ENCODE data around the gene RABAC1.
"Not testable (repeated sequence)": the region's sequence is repeated elsewhere in the genome, so short reads cannot be mapped to it uniquely, and the experiment has no call there.

The RABAC1 gene

GRCh38 chr19:41944336-41944735 lies 14.8 kb downstream of the RABAC1 start:
- DNase-seq = no peak

- DNase-seq = no peak
Measured at GRCh38 chr19:41941410-41942202, 17.5 kb downstream of the RABAC1 start.

GRCh38 chr19:41940731-41941409 lies 18.3 kb downstream of the RABAC1 start:
- DNase-seq = no peak

- DNase-seq = no peak
Measured at GRCh38 chr19:41939861-41940730, 19.0 kb downstream of the RABAC1 start.

DNA sequence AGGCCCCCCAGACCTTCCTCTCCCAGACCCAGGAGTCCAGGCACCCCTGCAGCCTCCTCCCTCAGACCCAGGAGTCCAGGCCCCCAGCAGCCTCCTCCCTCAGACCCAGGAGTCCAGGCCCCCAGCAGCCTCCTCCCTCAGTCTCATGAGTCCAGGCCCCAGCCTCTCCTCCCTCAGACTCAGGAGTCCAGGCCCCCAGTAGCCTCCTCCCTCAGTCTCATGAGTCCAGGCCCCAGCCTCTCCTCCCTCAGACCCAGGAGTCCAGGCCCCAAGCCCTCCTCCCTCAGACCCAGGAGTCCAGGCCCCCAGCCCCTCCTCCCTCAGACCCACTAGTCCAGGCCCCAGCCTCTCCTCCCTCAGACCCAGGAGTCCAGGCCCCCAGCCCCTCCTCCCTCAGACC lies 19.9 kb downstream of the RABAC1 start:
- DNase-seq = not testable (repeated sequence)

GRCh38 chr19:41937525-41938468 lies 21.3 kb downstream of the RABAC1 start:
- no peak for DNase-seq

DNA sequence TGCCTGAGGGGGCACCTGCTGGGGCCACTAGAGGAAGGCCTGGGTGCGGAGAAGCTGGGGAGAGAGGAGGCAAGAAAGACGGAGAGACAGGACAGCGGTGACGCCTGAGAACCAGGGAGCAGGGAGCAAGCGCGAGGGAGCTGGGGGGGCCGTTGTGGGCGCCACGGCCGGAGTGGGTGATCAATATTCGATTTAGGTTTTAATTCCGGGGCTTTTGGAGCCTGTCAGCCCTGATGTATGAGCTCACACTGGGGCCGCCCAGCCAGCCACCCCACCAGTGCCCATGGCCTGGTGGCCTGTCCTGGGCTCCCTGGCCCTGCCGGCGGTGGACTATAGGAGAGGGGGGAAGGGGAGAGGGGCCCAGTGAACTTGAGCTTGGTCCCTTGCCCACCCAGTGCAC lies 22.2 kb downstream of the RABAC1 start:
- no peak for DNase-seq

DNA sequence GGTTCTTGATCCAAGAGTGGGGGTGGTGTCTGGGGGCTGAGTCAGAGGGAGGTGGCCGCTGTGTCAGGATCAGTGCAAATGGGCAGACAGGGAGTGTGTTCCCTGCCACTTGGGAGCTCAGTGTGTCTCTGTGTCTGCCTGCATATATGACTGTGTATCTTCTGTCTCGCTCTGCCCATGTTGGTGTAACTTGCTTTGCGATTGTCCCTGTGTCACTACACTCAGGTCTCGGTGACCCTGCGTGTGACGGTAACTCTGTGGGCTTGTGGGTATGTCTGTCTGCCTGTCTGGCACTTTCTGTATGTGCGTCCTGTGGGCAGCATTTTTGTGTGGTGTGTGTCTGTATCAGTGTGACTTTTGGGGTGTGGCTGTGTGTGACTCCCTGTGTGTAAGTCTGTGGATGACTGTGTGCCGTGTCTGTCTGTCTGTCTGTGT lies 22.7 kb downstream of the RABAC1 start:
- no peak for DNase-seq

DNA sequence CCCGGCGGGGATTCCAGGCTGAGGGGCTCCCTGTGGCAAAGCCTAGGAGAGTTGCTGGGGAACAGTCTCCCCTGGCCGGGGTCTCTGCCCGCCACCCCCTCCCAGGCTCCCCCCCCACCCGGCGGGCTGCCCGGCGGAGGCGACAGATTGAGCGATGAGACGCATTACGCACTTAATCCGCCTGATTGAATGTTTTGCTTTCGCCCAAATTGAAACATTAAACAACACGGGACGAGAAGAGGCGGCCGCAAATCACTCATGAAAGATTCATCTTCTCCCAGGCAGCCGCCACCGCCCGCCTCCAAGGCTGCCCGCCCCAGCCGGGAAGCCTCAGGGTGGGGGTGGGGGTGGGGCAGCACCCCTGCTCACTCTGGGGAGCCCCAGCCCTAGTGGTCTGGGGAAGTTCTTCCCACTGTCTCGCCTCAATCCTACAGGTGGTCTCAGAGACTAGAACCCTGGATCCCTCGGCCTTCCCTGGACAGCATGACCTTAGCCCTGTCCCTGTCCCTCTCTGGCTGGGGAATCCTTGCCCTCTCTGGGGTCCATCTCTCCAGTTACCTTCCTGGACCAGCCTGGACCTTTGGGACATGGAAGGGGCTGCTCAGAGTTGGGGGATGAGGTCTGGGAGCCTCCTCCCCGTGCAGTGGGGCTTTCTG lies 23.2 kb downstream of the RABAC1 start:
- DNase-seq = no peak

DNA sequence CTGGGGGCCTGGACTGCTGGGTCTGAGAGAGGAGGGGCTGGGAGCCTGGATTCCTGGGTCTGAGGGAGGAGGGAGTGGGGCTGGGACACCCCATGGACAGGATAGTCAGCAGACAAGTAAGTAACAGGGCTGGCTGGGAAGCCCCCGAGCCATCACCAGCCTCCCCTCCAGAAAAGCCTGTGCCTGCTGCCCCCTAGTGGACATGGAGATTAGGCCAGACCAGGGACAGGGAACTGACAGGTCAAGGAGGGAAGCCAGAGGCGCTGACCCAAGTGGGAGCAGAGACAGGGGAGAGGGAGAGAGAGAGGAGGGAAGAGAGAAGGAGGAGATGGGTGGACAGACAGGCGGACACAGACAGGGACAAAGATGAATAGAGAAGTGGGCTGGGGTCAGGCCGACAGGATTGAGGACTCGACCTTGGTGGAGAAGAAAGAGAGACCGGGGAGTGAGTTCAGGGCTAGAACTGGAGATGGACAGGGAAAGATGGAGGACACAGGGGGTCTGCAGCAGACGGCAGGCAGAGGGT lies 24.2 kb downstream of the RABAC1 start:
- DNase-seq = peak; percentile 31 to 63

GRCh38 chr19:41933693-41934426 lies 25.3 kb downstream of the RABAC1 start:
- no peak for DNase-seq

DNA sequence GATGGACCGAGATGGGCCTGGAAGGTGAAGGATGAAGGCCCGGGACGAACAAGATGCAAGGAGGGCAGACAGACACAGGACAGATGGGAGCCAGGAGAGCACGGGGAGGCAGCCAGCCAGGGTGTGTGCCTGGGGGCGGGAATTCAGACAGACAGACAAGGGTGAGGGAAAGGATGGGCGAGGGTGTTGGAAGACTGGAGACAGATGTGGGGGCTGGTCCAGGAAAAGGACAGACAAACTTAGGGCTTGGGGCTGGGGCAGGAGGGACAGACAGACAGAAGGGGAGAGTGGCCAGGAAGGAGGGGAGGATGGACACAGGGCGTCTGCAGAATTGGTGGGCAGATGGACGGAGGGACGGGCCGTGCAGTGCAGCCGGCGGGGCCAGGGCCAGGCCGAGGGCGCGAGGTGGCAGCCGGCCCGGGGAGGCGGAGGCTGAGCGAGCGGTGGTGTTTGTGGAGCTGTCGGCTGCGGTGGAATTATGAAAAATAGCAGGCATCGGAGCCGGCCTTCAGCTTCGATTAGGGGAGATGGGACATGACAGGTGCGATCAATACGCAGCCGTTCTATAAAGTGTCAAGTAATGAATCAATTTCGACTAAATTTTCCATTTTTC lies 26.3 kb downstream of the RABAC1 start:
- peak in 1 of 2 experiments; percentile 58 for DNase-seq

DNA sequence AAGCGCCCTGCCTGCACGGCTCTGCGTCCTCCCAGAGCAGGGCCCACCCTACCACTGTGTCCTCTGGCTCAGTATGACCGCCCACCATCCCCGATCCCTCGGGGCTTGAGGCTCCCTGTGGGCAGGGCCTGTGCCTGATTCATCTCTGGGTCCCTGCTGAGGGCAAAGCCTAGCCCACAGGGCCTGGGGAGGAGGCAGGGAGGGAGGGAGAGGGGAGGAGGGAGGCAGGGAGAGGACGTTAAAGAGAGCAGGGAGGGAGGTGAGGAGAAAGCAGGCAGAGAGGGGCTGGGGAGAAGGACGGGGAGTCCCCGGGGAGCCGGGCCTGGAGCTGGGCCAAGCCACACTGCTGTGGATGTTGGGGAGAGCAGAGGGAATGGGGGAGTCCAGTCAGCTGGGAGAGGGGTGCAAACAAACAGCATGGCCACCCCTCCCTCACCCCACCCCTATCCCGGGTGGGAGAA lies 26.8 kb downstream of the RABAC1 start:
- no peak for DNase-seq

- peak in 1 of 2 experiments; percentile 29 for DNase-seq
Measured at GRCh38 chr19:41930926-41931592, 28.1 kb downstream of the RABAC1 start.

- DNase-seq = no peak
Measured at GRCh38 chr19:41930322-41930722, 28.8 kb downstream of the RABAC1 start.

DNA sequence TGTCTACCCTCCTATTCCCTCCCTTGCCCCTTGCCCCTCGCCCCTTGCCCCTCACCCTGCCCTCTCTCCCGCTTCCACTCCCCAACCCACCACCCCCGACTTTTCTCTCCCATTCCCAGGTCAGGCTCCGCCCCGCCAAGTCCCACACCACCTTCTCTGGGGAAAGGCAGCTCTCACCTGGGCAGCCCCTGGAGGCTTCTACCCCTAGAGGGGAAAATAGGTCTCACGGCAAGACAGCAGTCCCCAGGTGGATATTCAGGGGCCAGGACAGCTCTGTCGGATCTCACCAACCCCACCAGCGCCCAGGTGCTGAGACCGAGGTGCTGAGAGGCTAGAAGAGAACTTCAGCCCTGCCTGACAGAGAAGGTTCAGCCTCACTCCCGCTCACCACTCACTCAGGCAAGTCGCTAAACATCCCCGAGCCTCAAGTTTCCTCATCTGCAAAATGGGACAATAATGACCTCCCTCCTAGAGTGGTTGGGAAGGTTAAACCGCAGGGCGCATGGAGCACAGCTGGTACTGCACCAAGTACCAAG lies 29.5 kb downstream of the RABAC1 start:
- no peak for DNase-seq

DNA sequence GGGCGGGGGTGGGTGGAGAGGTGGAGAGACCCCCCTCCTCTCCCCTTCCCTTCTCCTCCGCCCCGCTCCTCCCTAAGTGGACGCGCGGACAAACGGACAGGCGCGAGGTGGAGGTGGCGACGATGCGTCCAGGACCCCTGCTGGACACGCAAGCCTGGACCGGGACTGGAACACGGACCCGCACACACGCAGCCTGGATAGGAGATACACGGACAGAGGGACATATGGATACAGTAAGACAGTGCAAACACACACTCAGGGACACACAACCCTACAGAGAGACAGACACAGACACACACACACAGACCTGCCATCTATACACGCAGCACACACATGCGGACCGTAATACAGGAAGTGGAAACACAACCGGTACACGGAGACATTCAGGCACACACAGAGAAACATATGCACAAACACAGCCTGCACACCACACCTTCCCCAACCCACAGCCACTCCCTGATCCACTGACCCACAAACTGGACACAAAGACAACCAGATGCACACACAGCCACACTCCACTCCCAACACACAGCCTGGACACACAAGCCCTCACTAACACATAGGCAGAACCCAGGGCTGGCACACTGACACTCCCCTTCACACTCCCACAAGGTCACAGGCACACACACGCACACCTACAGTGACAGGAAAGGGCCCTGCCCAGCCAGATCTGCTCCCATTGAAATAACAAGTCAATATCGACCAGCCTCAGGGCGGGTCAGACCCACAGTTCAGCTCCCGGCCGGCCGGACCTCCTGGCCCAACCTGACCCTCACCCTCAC lies 30.2 kb downstream of the RABAC1 start:
- DNase-seq = no peak

GRCh38 chr19:41928221-41928683 lies 30.9 kb downstream of the RABAC1 start, which contains the start of gene ERFL:
Gene ERFL, minus strand, starts transcription at chr19:41928449. Its CDS starts 15,530 bp downstream, at chr19:41912919.
- no peak for DNase-seq
